NK-92 (cell line): Measurements from ENCODE around the gene ZC2HC1C.
"Not testable (repeated sequence)": the region's sequence is repeated elsewhere in the genome, so short reads cannot be mapped to it uniquely, and the experiment has no call there.

Source experiments
- DNase-seq: peaks from one replicate; lab custom pipeline; 2025; ENCODE audit not compliant: unreplicated experiment; lab: John Stamatoyannopoulos, UW

ZC2HC1C gene

DNA sequence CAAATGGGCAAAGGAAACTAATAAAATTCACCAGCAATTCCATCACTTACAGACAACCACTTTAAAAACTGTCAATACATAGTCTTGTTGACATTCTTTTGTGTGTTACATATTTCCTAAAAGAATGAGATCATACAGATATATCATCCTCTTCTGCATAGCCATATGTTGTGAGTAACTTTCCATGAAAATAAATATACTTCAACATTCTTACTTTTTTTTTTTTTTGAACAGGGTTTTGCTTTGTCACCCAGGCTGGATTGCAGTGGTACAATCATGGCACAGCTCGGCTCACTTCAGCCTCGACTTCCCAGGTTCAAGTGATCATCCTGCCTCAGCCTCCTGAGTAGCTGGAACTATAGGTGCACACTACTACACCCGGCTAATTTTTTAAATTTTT is 20.9 kb downstream of the ZC2HC1C start:
- DNase-seq, result no peak

DNA sequence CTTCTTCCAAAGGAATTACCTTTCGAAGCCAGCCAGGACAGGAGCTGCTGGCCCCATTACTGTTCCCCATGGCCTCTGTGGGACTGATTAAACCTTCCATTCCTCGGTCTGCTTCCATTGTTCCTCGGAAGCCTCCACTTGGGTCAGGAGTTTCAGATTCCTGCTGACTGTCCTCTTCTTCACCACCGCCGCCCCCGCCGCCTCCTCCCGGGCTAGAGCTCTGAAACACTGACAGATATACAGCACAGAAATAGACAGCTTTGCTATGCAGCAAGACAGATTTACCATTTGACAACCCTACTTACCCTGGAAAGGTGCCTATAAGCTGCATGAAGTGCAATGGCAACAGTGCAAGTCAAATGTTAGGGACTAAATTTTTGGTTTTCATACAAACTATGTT is 21.8 kb downstream of the ZC2HC1C start:
- no peak for DNase-seq

- DNase-seq, result no peak
Measured at GRCh38 chr14:75092698-75093097, 23.3 kb downstream of the ZC2HC1C start.

DNA sequence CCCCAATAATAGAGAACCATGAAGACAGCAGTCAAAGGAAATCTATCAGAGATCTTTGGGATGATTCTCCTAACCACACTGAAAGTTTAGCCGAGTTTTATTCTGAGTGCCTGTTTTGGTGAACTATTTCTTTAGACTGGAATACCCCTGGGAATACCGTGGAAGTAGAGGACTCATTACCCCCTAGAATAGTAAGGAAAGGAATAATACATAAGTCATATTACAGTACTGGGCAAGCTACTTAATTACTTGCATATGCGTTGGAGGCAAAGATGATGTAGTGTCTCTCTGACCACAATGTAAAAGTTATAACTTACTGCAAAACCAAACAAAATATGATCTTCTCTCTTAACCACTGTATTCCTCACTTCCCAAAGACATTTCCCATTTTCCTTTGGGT is 25.5 kb downstream of the ZC2HC1C start:
- no peak for DNase-seq

DNA sequence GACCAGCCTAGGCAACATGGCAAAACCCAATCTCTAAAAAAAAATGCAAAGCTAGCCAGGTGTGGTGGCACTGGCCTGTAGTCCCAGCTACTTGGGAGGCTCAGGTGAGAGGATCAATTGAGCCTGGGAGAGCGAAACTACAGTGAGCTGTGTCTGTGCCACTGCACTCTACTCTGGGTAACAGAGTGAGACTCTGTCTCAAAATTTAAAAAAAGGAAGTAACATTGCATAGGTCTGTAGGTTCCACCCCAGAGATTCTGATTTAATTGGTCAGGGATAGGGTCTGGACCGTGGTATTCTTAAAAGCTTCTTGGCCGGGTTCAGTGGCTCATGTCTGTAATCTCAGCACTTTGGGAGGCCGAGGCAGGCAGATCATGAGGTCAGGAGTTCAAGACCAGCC is 26.2 kb downstream of the ZC2HC1C start:
- no peak for DNase-seq

DNA sequence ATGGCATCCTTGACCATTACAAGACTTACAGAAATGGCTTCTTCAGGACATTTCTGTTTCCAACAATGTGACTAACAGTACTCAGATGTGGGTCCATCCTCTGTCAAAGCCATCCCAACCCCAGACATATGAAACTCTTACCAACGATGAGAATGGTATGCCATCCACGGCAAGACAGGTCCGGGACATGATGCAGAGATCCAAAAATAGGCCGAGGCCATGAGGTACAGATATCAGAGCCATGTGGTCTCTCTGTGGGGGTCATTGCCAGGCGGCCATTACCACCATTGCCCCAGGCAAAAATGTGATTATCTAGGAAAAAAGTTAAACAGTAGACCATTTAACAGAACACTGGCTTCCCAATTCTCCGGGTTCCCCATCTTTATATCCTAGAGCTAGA is 27.5 kb downstream of the ZC2HC1C start:
- no peak for DNase-seq

DNA sequence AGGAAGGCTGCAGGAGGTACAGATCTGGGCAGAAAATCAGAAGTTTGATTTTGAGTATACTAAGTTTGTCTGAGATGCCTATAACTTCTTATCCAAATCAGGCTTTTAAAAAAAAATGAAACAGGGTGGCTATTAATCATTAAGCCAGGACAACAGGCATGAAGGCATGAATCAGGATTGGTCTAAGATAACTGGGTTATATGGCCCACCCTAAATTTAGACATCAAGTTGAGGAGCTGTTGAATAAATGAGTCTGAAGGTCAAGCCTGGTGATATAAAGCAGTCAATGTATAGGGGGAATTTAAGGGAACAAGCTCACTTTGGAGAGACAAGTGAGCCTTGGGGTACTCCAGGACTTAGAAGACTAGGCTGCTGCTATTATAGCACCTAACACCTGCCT is 28.8 kb downstream of the ZC2HC1C start:
- no peak for DNase-seq

GRCh38 chr14:75098682-75099081 is 29.2 kb downstream of the ZC2HC1C start:
- DNase-seq, result no peak

DNA sequence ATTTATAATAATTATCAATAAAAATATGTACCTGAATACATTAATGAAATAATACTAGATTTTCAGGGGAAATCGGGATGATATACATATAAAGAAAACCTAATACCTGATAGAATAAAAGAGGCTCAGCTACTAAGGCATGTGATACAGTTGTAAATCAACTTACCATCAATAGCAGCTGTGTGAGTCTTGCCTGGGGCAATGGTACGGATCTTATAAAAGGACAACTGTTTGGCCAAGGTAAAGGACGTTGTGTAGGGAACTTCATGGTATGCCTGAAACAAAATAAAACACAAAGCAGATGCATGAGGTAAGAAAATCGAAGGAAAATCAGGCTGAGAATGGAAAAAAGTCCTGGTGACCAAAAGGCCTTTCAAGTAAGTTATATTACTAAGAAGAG is 32.0 kb downstream of the ZC2HC1C start:
- no peak for DNase-seq

GRCh38 chr14:75107186-75107585 is 37.7 kb downstream of the ZC2HC1C start:
- DNase-seq, result no peak

GRCh38 chr14:75109877-75110276 is 40.4 kb downstream of the ZC2HC1C start:
- DNase-seq, result no peak

- no peak for DNase-seq
Measured at GRCh38 chr14:75113932-75114539, 44.6 kb downstream of the ZC2HC1C start.

- no peak for DNase-seq
Measured at GRCh38 chr14:75119056-75119455, 49.6 kb downstream of the ZC2HC1C start.

DNA sequence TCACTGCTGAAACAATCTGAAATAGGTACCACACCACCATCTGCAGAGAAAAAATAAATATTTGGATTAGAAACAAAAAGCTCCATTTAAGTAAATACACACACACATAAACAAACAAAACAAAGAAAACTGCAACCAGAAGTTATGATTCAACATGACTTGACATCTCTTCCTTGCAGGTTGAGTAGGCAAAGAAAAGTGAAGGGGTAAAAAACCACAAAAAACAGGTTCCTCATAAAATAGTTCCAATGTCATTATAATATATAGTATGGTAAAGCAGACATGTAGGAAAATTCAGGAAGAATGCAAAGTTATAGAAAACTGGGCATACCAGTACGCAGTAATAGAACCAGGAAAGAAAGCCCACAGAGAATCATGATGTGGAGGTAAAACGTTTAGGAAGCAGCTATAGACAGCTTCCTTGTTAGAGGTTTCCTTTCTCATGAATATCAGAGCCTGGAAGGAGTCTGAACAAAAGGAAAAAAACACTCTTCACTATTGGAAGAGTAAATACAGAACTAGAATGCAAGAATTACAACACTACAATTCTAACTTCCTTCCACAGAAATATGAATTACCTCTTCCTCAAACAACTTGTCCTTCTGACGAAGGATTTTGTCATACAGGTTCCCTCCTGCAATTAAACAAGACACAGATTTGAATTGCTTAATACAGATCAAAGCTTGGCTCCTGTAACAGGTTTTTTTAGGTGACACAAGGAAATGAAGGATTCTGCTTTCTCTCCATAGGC is 51.3 kb downstream of the ZC2HC1C start:
- no peak for DNase-seq

DNA sequence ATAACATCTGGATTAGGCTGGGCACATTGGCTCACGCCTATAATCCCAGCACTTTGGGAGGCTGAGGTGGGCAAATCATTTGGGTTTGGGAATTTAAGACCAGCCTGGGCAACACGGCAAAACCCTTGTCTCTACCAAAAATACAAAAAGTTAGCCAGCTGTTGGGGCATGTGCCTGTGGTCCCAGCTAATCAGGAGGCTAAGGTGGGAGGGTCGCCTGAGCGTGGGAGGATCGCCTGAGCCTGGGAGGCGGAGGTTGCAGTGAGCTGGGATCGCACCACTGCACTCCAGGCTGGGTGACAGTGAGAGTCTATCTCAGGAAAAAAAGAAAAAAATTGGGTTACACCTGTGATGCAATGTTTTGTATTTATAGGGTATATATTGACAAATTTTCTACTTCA is 52.1 kb downstream of the ZC2HC1C start:
- DNase-seq, result no peak

- DNase-seq, result no peak
Measured at GRCh38 chr14:75123991-75124390, 54.5 kb downstream of the ZC2HC1C start.

DNA sequence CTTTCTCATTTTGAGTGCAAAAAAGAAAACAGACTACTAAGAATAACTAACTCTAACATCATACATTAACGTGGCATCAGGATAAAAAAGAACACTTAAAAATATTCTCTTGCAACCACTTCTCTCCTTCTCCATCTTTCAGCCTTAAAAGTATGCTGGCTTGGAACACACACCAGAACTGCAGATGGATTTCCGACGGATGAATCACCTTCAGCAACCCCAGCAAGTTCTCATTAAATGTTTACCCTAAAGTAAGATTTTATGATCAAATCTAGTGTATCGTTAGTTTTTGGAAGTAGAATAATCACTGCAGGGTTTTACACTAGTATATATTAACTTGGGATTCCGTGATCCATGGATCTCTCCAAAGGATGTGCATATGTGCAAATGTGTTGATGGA is 56.2 kb downstream of the ZC2HC1C start:
- no peak for DNase-seq

GRCh38 chr14:75126121-75126544 is 56.7 kb downstream of the ZC2HC1C start:
- DNase-seq, result no peak

DNA sequence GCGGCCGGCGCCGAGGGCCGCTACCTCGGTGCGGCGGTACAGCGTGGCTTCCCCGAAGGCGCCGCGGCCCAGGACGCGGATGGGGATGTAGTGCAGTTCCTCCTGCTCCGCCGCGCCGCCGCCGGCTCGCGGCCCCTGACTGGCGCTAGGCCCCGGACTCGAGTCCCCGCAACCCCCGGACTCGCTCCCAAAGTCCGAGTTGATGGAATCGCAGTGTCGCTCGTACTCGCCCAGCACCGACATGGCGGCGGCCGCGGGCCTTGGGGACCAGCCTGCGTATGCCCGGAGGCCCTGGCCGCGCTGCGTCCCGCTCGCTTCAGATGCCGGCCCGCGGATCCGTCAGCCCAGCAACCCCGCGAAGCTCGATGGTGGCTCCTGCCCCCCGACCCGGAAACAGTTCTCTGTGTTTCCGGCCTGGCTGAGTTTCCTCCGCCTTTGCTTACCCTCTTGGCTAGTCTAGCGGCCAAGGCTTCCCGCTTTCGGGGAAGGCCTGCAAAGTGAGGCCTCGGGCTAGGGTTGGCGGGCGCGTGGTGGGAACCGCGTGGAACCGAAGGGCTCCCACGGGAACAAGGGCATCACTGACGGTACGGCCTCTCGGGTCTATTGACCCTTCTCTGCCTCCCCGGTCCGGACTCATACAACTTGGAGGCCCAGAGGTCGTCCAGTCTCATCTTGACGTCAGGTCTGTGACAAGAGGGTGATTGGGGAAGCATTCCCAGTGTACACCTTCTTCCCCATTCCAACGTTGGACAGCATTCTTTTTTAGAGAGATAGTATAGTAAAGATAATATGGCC is 57.4 kb downstream of the ZC2HC1C start, which contains the start of gene NEK9:
NEK9 (minus strand) TSS at position 370 of the 795 bp plus-strand sequence; CDS start at position 243, 127 bp downstream.
- no peak for DNase-seq

DNA sequence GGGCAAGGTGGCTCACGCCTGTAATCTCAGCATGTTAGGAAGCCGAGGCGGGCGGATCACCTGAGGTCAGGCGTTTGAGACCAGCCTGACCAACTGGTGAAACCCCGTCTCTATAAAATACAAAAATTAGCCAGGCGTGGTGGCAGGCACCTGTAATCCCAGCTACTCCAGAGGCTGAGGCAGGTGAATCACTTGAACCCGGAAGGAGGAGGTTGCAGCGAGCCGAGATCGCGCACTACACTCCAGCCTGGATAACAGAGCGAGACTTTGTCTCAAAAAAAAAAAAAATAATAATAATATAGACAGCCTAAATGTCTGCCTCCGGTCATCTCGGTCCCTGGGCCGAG is 58.0 kb downstream of the ZC2HC1C start:
- DNase-seq, result not testable (repeated sequence)

GRCh38 chr14:75127903-75128595 is 58.6 kb downstream of the ZC2HC1C start:
- no peak for DNase-seq
